BE2C (cell line): ENCODE data around the gene PGRMC1.

Source experiments
- DNase-seq: peaks from one replicate; pipeline ENCODE4 v3.0.0-alpha.2; 2020
- H3K27me3 ChIP-seq: fragments of 250-450 bp; sonication (Bioruptor Pico); 2 replicates; pipeline ENCODE4 v1.5.1; 2020; ENCODE audit warnings: mild to moderate bottlenecking
- H3K36me3 ChIP-seq: fragments of 250-450 bp; sonication (Bioruptor Pico); 2 replicates; pipeline ENCODE4 v1.5.1; 2020; ENCODE audit warnings: mild to moderate bottlenecking
- H3K4me1 ChIP-seq: fragments of 250-450 bp; sonication (Bioruptor Pico); 2 replicates; pipeline ENCODE4 v1.5.1; 2020
- H3K4me3 ChIP-seq: 2 replicates; pipeline ENCODE4 v1.5.1; 2011; ENCODE audit warnings: low read depth, low read length
- H3K9me3 ChIP-seq: fragments of 250-450 bp; sonication (Bioruptor Pico); 2 replicates; pipeline ENCODE4 v1.5.1; 2020
- TF ChIP-seq, protein P1 (sequence below): IDR thresholded peaks from 2 replicates; pipeline ENCODE4 v1.5.1; 2012; ENCODE audit warnings: mild to moderate bottlenecking, low read depth, low read length

PGRMC1 gene

DNA sequence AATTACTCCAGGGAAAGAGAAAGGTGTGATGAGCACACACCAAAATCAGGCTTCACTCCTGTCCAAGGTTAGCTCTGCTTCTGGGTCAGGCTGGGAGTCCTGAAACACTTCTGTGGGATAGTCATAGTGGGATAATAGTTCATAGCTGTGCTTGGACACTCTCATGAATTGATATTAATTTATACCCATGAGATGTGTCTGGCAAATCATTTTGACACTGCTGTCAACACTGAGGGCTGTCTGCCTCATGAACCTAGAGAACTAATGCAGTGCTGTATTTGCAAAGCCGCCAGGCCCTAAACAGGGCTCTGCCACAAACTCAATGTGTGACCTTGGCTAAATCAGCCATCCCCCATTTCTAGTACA, 24.5 kb upstream of the PGRMC1 start:
- H3K27me3 ChIP-seq = peaks cover 3% of the 10 kb centered on the region
- TF ChIP-seq, protein P1, sequence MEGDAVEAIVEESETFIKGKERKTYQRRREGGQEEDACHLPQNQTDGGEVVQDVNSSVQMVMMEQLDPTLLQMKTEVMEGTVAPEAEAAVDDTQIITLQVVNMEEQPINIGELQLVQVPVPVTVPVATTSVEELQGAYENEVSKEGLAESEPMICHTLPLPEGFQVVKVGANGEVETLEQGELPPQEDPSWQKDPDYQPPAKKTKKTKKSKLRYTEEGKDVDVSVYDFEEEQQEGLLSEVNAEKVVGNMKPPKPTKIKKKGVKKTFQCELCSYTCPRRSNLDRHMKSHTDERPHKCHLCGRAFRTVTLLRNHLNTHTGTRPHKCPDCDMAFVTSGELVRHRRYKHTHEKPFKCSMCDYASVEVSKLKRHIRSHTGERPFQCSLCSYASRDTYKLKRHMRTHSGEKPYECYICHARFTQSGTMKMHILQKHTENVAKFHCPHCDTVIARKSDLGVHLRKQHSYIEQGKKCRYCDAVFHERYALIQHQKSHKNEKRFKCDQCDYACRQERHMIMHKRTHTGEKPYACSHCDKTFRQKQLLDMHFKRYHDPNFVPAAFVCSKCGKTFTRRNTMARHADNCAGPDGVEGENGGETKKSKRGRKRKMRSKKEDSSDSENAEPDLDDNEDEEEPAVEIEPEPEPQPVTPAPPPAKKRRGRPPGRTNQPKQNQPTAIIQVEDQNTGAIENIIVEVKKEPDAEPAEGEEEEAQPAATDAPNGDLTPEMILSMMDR = no peak
- no peak for DNase-seq
- H3K36me3 ChIP-seq = no peaks in the 10 kb centered on the region
- H3K4me3 ChIP-seq = no peak overlapping the region
- no peaks in the 10 kb centered on the region for H3K9me3 ChIP-seq
- H3K4me1 ChIP-seq = no peaks in the 10 kb centered on the region

DNA sequence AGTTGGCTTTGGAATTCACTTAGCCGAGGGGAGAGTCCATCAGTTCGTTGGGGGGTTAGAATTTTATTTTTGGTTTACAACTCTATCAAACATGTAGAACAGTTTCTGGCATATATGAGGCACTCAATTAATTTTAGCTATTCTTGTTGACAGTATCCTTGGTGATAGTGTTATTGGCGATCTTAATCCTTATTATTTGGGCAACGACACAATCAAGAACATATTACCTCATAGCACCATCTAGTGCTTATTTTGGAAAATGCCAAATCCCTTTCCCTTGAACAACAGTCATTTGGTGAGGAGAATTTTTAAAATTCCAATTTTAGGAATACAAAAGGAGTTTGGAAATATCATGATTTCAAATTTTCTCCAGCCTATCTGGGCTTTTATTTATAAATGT, 17.9 kb upstream of the PGRMC1 start:
- no peaks in the 10 kb centered on the region for H3K9me3 ChIP-seq
- H3K4me1 ChIP-seq = no peaks in the 10 kb centered on the region
- TF ChIP-seq, protein P1 = peak; percentile 41
- no peaks in the 10 kb centered on the region for H3K36me3 ChIP-seq
- H3K4me3 ChIP-seq = no peak overlapping the region
- no peaks in the 10 kb centered on the region; the same call in 1 of the 2 replicates for H3K27me3 ChIP-seq
- no peak for DNase-seq

DNA sequence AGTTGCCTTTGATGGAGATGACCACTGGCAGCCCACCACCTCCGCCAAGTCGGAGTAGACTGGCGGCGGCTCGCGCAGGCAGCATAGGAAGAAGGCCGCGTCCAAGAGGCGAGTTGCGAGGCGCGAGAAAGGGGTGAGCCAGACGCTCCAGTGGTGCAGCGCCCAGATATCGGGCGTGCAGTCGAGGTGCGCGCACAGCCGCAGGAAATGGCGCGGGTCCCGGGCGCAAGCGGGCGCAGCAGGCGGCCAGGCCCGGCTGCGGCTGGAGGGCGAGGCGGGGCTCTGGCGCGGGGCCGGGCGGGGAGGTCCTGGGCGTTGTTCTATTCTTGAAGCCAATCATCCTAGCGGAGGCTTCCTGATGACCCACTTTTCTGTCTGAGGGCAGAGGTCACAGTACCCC, 13.2 kb upstream of the PGRMC1 start:
- TF ChIP-seq, protein P1 = no peak
- H3K27me3 ChIP-seq = no peaks in the 10 kb centered on the region; the same call in 1 of the 2 replicates
- no peaks in the 10 kb centered on the region for H3K4me1 ChIP-seq
- H3K9me3 ChIP-seq = no peaks in the 10 kb centered on the region
- H3K36me3 ChIP-seq = no peaks in the 10 kb centered on the region
- no peak overlapping the region for H3K4me3 ChIP-seq
- no peak for DNase-seq

DNA sequence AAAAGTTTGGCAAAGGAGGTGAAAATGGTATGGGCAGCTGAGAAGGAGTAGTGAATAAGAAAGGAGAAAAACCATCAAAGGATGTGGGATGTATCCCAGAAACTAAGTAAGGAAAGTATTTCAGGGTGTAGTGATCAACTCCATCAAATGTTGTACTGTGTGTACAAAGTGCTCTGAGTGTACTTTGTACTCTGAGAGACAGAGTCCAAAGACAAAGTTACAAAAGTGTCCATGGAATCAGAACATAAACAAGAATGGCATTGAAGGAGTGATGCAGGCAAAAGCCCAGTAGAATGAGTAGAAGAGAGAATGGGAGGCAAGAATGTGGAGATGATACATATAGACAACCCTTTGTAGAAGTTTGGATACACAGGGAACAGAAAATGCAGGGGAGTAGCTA, 12.3 kb upstream of the PGRMC1 start:
- Histone ChIP-seq H3K36me3 (no peaks in the 10 kb centered on the region), H3K4me3 (no peak overlapping the region), H3K9me3 (no peaks in the 10 kb centered on the region), H3K27me3 (no peaks in the 10 kb centered on the region; the same call in 1 of the 2 replicates), H3K4me1 (no peaks in the 10 kb centered on the region)
- no peak for DNase-seq
- TF ChIP-seq, protein P1 = no peak

DNA sequence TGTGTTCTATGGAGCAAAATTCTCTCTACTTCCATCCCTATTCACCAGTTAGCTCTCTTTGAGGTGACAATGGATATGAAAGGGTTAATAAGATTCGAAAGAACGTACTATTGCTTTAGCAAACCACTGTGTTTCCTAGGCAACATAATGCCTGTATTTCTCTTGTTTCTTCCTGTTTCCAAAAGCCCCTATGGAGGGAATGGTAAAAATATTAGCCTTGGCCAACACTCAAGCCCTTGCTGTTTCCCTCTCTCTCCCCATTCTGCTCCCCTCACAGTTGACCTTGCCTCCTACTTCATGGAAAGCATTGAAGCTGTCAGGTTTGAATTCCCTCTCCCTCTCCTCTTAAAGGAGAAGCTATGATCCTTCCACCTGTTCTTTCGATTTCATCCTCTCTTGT, 9.6 kb upstream of the PGRMC1 start:
- DNase-seq = no peak
- Histone ChIP-seq H3K9me3 (no peaks in the 10 kb centered on the region), H3K4me3 (no peak overlapping the region), H3K36me3 (no peaks in the 10 kb centered on the region), H3K4me1 (no peaks in the 10 kb centered on the region), H3K27me3 (no peaks in the 10 kb centered on the region; the same call in 1 of the 2 replicates)
- TF ChIP-seq, protein P1 = no peak

DNA sequence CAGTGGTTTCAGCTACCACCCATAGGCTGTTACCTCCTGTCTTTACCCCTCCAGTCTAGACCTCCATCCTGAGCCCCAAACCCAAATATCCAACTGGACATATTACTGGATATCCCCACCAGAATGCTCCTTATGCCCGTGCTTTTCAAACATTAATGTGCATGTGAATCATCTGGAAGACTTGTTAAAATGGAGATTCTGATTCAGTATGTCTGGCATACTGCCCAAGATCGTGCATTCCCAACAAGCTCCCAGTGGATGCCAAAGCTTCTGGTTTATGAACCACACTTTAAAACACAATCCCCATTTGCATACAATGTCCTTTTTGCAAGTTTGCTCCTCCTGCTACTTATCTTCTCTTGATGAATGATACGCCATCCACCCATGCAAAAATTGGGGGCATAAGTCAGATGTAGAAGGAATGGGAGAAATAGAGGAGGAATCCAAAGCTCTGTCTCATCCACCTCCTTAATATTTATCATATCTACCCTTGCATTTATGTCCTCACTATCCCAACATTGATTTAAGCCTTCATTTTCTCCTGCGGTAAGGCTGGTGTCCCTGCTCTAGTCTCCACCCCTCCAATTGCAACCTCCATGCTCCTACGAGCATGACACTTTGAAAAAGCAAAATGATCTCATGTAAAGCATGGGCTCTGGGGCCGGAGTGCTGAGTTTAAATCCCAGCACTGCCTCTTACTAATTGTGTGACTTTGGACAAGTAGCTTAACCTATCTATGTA, 7.4 kb upstream of the PGRMC1 start:
- H3K27me3 ChIP-seq = no peaks in the 10 kb centered on the region; the same call in 1 of the 2 replicates
- DNase-seq = no peak
- no peaks in the 10 kb centered on the region for H3K36me3 ChIP-seq
- no peaks in the 10 kb centered on the region for H3K9me3 ChIP-seq
- H3K4me1 ChIP-seq = no peaks in the 10 kb centered on the region
- no peak overlapping the region for H3K4me3 ChIP-seq
- TF ChIP-seq, protein P1 = no peak
